BJ (cell line): ENCODE results near the gene ATF7. TPM values are rescaled to one million over a fixed set of nuclear protein-coding genes. Genes with fewer than 3 reads are reported as not detected.
A peak's percentile ranks its signal among the peaks of the same experiment; 100 is the strongest.

Experiments used
- CTCF ChIA-PET: fragments of 350-600 bp; formaldehyde crosslinking; extraction: SDS; loops from one replicate; lab custom pipeline; 2021; ENCODE audit warnings: antibody characterized with exemption, inconsistent platforms; lab: Yijun Ruan, JAX
- POLR2A ChIA-PET: fragments of 300-600 bp; sonication (Branson Sonifier 250); formaldehyde crosslinking; extraction: SDS; loops from one replicate; lab custom pipeline; 2021; ENCODE audit warnings: antibody characterized with exemption; lab: Charles Lee
- DNase-seq: peaks from one replicate; pipeline ENCODE4 v3.0.0-alpha.2; 2011; ENCODE audit warnings: low read depth
- H3K27me3 ChIP-seq: 2 replicates; pipeline ENCODE4 v1.6.0; 2011; ENCODE audit warnings: low read length; ENCODE audit not compliant: control insufficient read depth, insufficient read depth
- H3K36me3 ChIP-seq: 2 replicates; pipeline ENCODE4 v1.5.1; 2011; ENCODE audit warnings: low read length; ENCODE audit not compliant: control insufficient read depth, insufficient read depth
- H3K4me3 ChIP-seq: 2 replicates; pipeline ENCODE4 v1.5.1; 2011; ENCODE audit warnings: low read depth, mild to moderate bottlenecking, control low read depth, low read length
- polyA plus RNA-seq: library from polyadenylated mRNA; depleted of rRNA; stranded (reverse); fragments of >200 nt; gene quantifications from 2 replicates; pipeline ENCODE4 v1.2.3, GENCODE V29; 2011
- TF ChIP-seq, protein P1 (sequence below): IDR thresholded peaks from 2 replicates; pipeline ENCODE4 v1.5.1; 2011; ENCODE audit warnings: low read depth, mild to moderate bottlenecking, control low read depth, inconsistent platforms, low read length, moderate library complexity; ENCODE audit not compliant: insufficient read depth

The ATF7 gene
- polyA plus RNA-seq, 1 experiment: 21.8 TPM

- H3K36me3 ChIP-seq: no peaks in the 10 kb centered on the region
- H3K27me3 ChIP-seq: no peaks in the 10 kb centered on the region
- ChIA-PET CTCF (interaction anchor here (0.6 to 2.2 kb wide), 9 partner anchors 11 to 116 kb away, joined by 3 to 9 read pairs (median 5); partner anchors contain the start of gene ATP5MC2), POLR2A (no interaction called here)
- peak overlapping the region; percentile 86 for H3K4me3 ChIP-seq
- TF ChIP-seq, protein P1, sequence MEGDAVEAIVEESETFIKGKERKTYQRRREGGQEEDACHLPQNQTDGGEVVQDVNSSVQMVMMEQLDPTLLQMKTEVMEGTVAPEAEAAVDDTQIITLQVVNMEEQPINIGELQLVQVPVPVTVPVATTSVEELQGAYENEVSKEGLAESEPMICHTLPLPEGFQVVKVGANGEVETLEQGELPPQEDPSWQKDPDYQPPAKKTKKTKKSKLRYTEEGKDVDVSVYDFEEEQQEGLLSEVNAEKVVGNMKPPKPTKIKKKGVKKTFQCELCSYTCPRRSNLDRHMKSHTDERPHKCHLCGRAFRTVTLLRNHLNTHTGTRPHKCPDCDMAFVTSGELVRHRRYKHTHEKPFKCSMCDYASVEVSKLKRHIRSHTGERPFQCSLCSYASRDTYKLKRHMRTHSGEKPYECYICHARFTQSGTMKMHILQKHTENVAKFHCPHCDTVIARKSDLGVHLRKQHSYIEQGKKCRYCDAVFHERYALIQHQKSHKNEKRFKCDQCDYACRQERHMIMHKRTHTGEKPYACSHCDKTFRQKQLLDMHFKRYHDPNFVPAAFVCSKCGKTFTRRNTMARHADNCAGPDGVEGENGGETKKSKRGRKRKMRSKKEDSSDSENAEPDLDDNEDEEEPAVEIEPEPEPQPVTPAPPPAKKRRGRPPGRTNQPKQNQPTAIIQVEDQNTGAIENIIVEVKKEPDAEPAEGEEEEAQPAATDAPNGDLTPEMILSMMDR: no peak
- no peak for DNase-seq
Observed at GRCh38 chr12:53624458-53624857, 1.7 kb downstream of the ATF7 start.

DNA sequence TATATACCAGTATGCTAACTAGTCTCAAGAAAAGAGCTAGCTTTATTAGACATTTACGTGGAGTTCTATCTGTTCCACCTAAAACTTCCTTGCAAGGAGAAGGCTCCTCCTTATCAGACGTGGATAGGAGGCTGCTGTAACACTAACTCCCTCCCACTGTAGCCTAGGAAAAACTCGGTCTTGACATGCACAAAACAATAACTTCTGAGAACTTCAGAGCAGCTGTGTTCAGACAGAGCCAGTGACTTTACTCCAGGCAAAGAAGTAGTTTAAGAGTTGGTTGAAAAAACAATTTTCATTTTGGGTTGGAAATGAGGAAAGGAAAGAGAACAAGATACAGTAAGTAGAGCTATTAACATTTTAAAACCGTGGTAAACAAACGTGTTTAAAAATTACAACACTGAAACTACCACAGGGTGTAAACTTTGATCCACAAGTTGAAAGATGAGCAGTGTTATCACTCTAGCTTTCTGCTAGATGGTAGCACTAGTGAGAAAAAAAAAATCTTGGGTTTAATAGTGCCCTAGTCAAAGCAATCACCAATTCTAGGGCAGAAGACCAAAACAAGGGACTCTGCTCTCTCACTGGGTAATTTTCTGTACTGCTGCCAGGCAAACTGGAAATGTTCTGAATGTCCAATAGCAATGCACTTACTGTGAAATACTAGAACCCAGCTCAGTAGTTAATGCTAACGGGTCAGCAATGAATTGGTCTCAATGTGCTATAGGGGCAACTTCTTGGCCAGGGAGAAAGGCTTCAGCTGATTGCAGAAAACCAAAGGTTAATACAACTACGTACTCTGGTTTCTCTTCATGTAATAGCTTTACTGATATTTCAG lies 2.4 kb downstream of the ATF7 start:
- TF ChIP-seq, protein P1: no peak
- ChIA-PET CTCF (interaction anchor here (0.6 to 2.2 kb wide), 9 partner anchors 10 to 120 kb away, joined by 3 to 9 read pairs (median 5); partner anchors contain the start of gene ATP5MC2), POLR2A (no interaction called here)
- DNase-seq: no peak
- Histone ChIP-seq H3K4me3 (peak overlapping the region; percentile 15; the same call in 1 of the 2 replicates), H3K27me3 (no peaks in the 10 kb centered on the region), H3K36me3 (no peaks in the 10 kb centered on the region)

GRCh38 chr12:53622724-53623123 lies 3.5 kb downstream of the ATF7 start:
- no peaks in the 10 kb centered on the region for H3K27me3 ChIP-seq
- H3K36me3 ChIP-seq: no peaks in the 10 kb centered on the region
- CTCF ChIA-PET: interaction anchor here (0.8 to 1.4 kb wide), 3 partner anchors 49 to 121 kb away, joined by 3 to 5 read pairs (median 3); no protein-coding TSS in a partner anchor
- no peak overlapping the region for H3K4me3 ChIP-seq
- DNase-seq: no peak
- POLR2A ChIA-PET: interaction anchor here (0.6 kb wide), 2 partner anchors 9 to 324 kb away, joined by 4 to 8 read pairs; no protein-coding TSS in a partner anchor
- TF ChIP-seq, protein P1: no peak

DNA sequence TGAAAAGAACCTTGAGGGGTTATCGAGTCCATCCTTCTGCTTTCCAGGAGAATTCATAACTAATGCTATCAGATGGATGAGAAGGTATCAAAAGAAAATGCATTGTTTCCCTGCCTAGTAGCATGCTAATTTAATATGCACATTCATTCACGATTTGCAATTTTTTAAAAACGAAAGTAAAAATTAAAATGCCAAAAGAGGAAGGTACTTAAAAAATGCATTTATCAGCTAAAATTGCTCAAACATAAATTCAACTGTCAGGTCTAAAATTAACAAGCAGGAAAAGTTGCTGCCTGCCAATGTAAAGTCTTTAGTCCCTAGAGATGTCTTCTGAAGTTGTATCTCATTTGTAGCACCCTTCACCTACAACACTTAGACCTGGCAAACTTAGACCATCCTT lies 7.9 kb downstream of the ATF7 start:
- TF ChIP-seq, protein P1: no peak
- Histone ChIP-seq H3K4me3 (no peak overlapping the region), H3K36me3 (no peaks in the 10 kb centered on the region), H3K27me3 (no peaks in the 10 kb centered on the region)
- ChIA-PET POLR2A (no interaction called here), CTCF (interaction anchor here (1.1 kb wide), 1 partner anchor 58 kb away, joined by 3 read pairs; the partner anchor contains the start of gene ATP5MC2)
- no peak for DNase-seq

- POLR2A ChIA-PET: no interaction called here
- no peaks in the 10 kb centered on the region for H3K27me3 ChIP-seq
- H3K36me3 ChIP-seq: no peaks in the 10 kb centered on the region
- CTCF ChIA-PET: interaction anchor here (1.1 kb wide), 1 partner anchor 58 kb away, joined by 3 read pairs; the partner anchor contains the start of gene ATP5MC2
- H3K4me3 ChIP-seq: no peak overlapping the region
- no peak for DNase-seq
- TF ChIP-seq, protein P1: no peak
Observed at GRCh38 chr12:53617700-53618099, 8.5 kb downstream of the ATF7 start.
